HFFc6 (cell line): Measurements from ENCODE around the gene WDR72. TPM values are rescaled to one million over a fixed set of nuclear protein-coding genes. Genes with fewer than 3 reads are reported as not detected.
"Not testable (repeated sequence)": the region's sequence is repeated elsewhere in the genome, so short reads cannot be mapped to it uniquely, and the experiment has no call there.

ENCODE experiments used
- DNase-seq: peaks from one replicate; pipeline ENCODE4 v3.0.0-alpha.2; 2018
- H3K27ac Mint-ChIP-seq: 2 replicates; pipeline ENCODE4 v1.8.0; 2020; ENCODE audit warnings: mild to moderate bottlenecking, mixed read lengths
- H3K27me3 Mint-ChIP-seq: 2 replicates; pipeline ENCODE4 v1.8.0; 2021; ENCODE audit warnings: mild to moderate bottlenecking, moderate library complexity, mixed read lengths; ENCODE audit not compliant: insufficient read depth
- H3K36me3 Mint-ChIP-seq: 2 replicates; pipeline ENCODE4 v1.8.0; 2021; ENCODE audit warnings: low read depth, mixed read lengths
- H3K4me1 Mint-ChIP-seq: 2 replicates; pipeline ENCODE4 v1.8.0; 2020; ENCODE audit warnings: low read depth, mixed read lengths
- H3K4me3 Mint-ChIP-seq: 2 replicates; pipeline ENCODE4 v1.8.0; 2020; ENCODE audit warnings: mild to moderate bottlenecking, moderate library complexity, mixed read lengths
- H3K9me3 Mint-ChIP-seq: 2 replicates; pipeline ENCODE4 v1.8.0; 2020; ENCODE audit warnings: mild to moderate bottlenecking, mixed read lengths
- CTCF ChIP-seq: fragments of 200-600 bp; sonication (generic); IDR thresholded peaks from 2 replicates; pipeline ENCODE4 v1.5.0; 2021; ENCODE audit warnings: antibody characterized with exemption, mild to moderate bottlenecking
- total RNA-seq, 6 experiments: library from RNA; stranded (reverse); fragmentation: NEBNext Ultra II Directional; extraction: Animal tissue kit (Norgen Biotek cat#: 25700); gene quantifications; 2 replicates in 1 of 6; 3 replicates in 5 of 6; pipeline ENCODE4 v1.2.3, GENCODE V29; 2021

Gene WDR72
- total RNA-seq, 6 experiments from 2014 or later, result not detected

GRCh38 chr15:53789654-53790375 lies 30.4 kb upstream of the WDR72 start:
- TF ChIP-seq CTCF, result no peak
- no peak overlapping the region for H3K4me3 Mint-ChIP-seq
- H3K9me3 Mint-ChIP-seq, result peaks cover 70% of the 10 kb centered on the region
- no peaks in the 10 kb centered on the region; the same call in 1 of the 2 replicates for H3K36me3 Mint-ChIP-seq
- H3K4me1 Mint-ChIP-seq, result no peaks in the 10 kb centered on the region
- DNase-seq, result no peak
- H3K27ac Mint-ChIP-seq, result no peak overlapping the region
- H3K27me3 Mint-ChIP-seq, result peaks cover 2% of the 10 kb centered on the region; the same call in 1 of the 2 replicates

GRCh38 chr15:53786401-53786800 lies 26.9 kb upstream of the WDR72 start:
- DNase-seq, result no peak
- no peak overlapping the region for H3K27ac Mint-ChIP-seq
- H3K4me3 Mint-ChIP-seq, result no peak overlapping the region
- H3K4me1 Mint-ChIP-seq, result no peaks in the 10 kb centered on the region
- peaks cover 4% of the 10 kb centered on the region; the same call in 1 of the 2 replicates for H3K36me3 Mint-ChIP-seq
- H3K27me3 Mint-ChIP-seq, result no peaks in the 10 kb centered on the region
- no peak for TF ChIP-seq CTCF
- peaks cover 63% of the 10 kb centered on the region for H3K9me3 Mint-ChIP-seq

- H3K36me3 Mint-ChIP-seq, H3K4me3 Mint-ChIP-seq, H3K27me3 Mint-ChIP-seq, H3K4me1 Mint-ChIP-seq, DNase-seq, H3K27ac Mint-ChIP-seq: not testable (repeated sequence)
- H3K9me3 Mint-ChIP-seq, result peaks cover 61% of the 10 kb centered on the region
These were observed 25.8 kb upstream of the WDR72 start for GRCh38 chr15:53785241-53785640.

GRCh38 chr15:53762916-53763315 lies 3.5 kb upstream of the WDR72 start:
- Mint-ChIP-seq H3K27ac (no peak overlapping the region), H3K9me3 (peaks cover 31% of the 10 kb centered on the region), H3K4me3 (no peak overlapping the region), H3K36me3 (no peaks in the 10 kb centered on the region), H3K27me3 (no peaks in the 10 kb centered on the region), H3K4me1 (no peaks in the 10 kb centered on the region)
- no peak for TF ChIP-seq CTCF
- no peak for DNase-seq

- DNase-seq, result no peak
- no peaks in the 10 kb centered on the region for H3K4me1 Mint-ChIP-seq
- TF ChIP-seq CTCF, result no peak
- H3K27me3 Mint-ChIP-seq, result no peaks in the 10 kb centered on the region
- H3K27ac Mint-ChIP-seq, result no peak overlapping the region
- no peaks in the 10 kb centered on the region for H3K36me3 Mint-ChIP-seq
- no peak overlapping the region for H3K4me3 Mint-ChIP-seq
- peaks cover 28% of the 10 kb centered on the region for H3K9me3 Mint-ChIP-seq
These were observed 1.1 kb downstream of the WDR72 start for GRCh38 chr15:53758412-53758811.

GRCh38 chr15:53757906-53758305 lies 1.6 kb downstream of the WDR72 start:
- no peak for DNase-seq
- no peaks in the 10 kb centered on the region for H3K36me3 Mint-ChIP-seq
- no peak overlapping the region for H3K27ac Mint-ChIP-seq
- H3K4me3 Mint-ChIP-seq, result no peak overlapping the region
- H3K9me3 Mint-ChIP-seq, result peaks cover 24% of the 10 kb centered on the region
- no peaks in the 10 kb centered on the region for H3K27me3 Mint-ChIP-seq
- H3K4me1 Mint-ChIP-seq, result no peaks in the 10 kb centered on the region
- TF ChIP-seq CTCF, result no peak
